GM19035 (cell line): ENCODE data around the gene GALNT4.
A peak's percentile ranks its signal among the peaks of the same experiment; 100 is the strongest.

Source experiments
- ATAC-seq: cut with Tn5 transposase; IDR thresholded peaks from one replicate; pipeline ENCODE4 v1.9.1; 2021; ENCODE audit not compliant: unreplicated experiment

GALNT4 gene

DNA sequence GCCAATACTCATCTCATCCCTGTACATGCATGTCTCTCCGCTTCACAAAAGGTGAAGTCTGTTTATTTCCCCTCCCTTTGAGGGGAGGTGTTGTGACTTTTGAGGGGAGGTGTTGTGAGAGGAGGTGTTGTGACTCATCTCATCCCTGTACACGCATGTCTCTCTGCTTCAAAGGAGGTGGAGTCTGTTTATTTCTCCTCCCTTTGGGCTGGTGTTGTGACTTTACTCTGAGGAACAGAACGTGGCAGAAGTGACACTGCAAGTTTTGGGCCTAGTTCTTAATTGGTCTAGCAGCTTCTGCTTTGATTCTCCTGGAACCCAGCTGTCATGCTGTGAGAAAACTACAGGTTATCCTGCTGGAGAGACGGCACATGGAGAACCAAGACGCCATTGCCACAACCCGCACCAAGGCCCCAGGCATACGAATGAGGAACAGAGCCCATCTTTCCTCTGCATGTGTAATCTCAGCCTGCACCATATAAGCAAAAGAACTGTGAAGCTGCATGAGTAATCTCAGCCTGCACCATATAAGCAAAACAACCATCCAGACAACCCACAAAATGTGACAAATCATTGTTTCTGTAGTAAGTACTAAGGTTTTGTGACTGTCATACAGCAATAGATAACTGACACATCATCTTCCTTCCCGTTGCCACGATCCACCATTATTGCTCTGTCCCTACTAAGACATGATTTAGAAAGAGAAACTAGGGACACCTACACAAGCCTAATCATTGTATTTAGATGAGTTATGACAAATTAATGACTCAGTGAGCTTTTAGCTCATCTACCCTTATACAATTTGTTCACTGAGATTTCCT is 30.0 kb downstream of the GALNT4 start:
- peak; percentile 67 for ATAC-seq

- ATAC-seq: no peak
Observed at GRCh38 chr12:89493670-89494302, 30.8 kb downstream of the GALNT4 start.

DNA sequence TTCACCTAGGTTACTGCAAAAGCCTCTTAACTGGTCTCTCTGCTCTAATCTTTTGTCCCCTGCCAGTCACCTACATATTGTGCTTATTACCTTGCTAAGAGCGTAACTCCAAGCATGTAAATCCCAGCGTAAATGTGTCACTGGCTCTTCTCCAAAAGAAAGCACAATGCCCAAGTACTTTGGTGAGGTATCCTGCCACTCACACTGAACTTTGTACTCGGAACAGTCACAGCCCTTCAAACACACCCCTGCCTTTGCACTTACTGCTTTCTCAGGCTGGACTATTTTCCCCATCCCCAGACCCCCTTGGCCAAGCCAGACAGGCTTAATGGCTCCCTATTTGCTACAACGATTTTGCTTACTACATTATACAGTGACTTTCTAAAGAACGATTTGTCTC is 31.7 kb downstream of the GALNT4 start:
- ATAC-seq: no peak

- no peak for ATAC-seq
Observed at GRCh38 chr12:89490922-89491321, 33.7 kb downstream of the GALNT4 start.

DNA sequence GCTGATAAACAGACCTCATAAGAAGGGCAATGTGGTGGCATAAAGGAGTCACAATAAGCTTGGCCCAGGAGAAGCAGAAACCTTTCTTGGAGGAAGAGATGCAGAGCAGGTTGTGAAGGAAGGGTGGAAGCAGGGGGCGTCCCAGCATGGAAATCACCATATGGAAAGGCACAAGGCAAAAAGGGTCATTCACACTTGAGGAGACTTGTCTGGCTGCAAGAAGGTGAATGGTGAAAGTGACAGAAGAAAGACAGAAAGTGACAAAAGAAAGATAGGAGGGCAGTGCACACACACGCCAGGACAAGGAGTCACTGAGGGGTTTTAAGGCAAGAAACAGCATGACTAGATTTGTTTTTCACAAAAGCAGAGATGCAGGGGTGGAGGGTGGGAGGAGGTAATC is 38.3 kb downstream of the GALNT4 start:
- no peak for ATAC-seq

- ATAC-seq: no peak
Observed at GRCh38 chr12:89484470-89484869, 40.1 kb downstream of the GALNT4 start.

DNA sequence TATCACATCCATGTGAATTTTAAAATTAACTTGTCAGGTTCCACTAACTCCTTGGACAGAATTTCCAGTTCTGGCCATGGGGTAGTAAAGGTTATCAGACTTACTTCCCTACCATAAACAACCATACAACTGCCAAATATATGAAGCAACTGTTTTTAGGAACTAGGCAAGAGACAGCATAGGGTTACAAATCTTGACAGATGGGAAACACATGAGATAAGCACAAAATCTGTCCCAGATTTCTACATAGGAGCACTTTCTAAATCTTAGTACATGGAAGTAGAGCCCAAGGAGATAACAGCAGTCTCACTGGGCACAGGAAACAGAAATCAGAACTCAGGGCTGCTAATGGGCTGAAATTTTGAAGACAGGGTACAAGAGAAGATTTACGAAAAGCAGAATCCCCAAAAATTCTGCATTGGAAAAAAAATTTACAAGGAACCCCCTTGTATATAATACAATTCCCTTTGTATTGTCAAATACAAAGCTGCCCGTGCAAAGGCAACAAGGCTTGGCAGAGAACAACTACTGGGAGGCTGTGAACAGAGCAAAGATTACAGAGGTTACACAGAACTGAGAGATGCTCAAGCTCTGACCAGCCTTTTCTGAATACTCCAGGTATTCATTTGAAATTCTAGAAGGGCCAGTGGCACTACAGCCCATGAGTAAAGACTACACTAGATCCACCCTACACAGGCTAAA is 43.2 kb downstream of the GALNT4 start:
- no peak for ATAC-seq

GRCh38 chr12:89479982-89480381 is 44.6 kb downstream of the GALNT4 start:
- no peak for ATAC-seq

- no peak for ATAC-seq
Observed at GRCh38 chr12:89477633-89478279, 46.8 kb downstream of the GALNT4 start.

DNA sequence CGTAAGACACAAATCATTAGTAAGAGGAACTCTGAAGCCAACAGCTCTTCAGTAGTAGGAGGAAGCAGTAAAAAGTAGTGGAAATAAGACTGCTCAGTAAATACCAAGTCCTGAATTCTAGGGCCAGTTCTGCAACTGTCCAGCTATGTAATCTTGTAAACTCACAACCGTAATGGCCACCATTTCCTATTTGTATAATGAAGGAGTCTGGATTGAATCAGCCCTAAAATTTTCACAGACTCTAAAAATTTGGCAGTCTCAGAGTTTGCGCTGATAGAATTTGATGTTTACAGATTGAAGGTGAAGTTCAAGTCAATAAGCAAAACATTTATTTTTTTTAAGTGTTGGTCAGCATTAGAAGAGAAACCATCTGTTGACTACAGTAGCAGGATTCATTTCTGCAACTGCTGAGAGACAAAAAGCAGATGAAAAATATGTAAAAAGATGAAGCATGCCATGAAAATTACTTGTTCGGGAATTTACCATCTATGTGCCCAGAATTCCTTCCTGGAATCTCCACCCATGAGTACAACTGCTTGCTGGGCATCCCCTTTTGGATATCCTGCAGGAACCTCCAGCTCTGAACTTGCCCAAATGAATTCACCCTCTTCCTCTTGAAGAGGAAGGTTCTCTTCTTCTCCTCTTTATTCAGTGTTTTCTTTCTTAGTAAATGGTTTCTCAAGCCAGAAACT is 47.5 kb downstream of the GALNT4 start:
- ATAC-seq: no peak

- no peak for ATAC-seq
Observed at GRCh38 chr12:89476232-89476631, 48.4 kb downstream of the GALNT4 start.

DNA sequence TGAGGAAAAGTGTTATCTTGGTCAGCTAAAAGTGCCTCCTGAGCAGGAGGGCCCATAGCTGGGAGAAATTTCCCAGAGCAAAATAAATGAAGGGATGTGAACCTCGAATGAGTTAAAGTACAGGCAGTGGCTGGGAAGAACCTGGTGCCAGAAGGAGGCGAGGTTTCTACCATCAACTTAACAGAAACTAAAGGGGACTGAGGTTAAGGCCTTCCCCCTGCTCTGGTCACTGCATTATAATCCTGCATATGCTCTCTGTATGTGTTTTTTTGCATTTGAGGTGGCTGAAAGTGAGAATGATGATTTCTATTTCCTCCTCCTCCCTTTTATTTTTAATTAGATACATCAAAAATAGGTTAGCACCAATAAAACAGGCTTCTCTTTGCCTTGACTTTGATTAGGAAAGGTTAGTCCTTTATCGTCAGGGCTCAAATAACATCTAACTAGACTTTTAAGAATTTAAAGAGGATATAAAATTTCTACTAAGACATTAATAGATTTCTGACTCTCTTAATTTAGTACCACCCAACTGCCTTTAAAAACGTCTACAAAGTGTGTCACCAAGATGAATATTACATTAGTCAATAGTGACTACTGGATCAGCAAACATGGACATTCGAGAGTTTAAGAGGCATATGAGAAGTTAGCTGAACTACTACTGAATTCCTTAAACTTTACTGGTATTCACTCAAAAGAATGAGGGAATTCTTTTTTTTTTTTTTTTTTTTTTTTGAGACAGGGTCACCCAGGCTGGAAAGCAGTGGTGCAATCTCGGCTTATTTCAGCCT is 49.2 kb downstream of the GALNT4 start:
- no peak for ATAC-seq

GRCh38 chr12:89474615-89475014 is 50.0 kb downstream of the GALNT4 start:
- ATAC-seq: no peak
